Thyroid gland (tissue), 4 donors: ENCODE results near the gene CEP350. TPM values are rescaled to one million over a fixed set of nuclear protein-coding genes. Genes with fewer than 3 reads are reported as not detected.

Source experiments
- DNase-seq, 2 donors: peaks; one replicate each; pipeline ENCODE4 v3.0.0-alpha.2; 2019
- H3K27ac ChIP-seq, 3 donors: fragments of 200-600 bp; sonication (generic); 1 replicate in 2 of 3; 2 replicates in 1 of 3; pipeline ENCODE4 v1.5.1; 2016 to 2019; ENCODE audit warnings: mild to moderate bottlenecking in 1 of 3, moderate library complexity in 1 of 3
- H3K27me3 ChIP-seq: fragments of 200-600 bp; sonication (generic); one replicate; pipeline ENCODE4 v1.5.1; 2019
- H3K36me3 ChIP-seq, 2 donors: fragments of 200-600 bp; sonication (generic); one replicate each; pipeline ENCODE4 v1.5.1; 2016 to 2019
- H3K4me1 ChIP-seq, 2 donors: fragments of 200-600 bp; sonication (generic); one replicate each; pipeline ENCODE4 v1.5.1; 2017 to 2019
- H3K4me3 ChIP-seq, 3 donors: fragments of 200-600 bp; sonication (generic); replicated peaks in 1 of 3; 1 replicate in 2 of 3; 2 replicates in 1 of 3; pipeline ENCODE4 v1.5.1; 2016; ENCODE audit warnings: mild to moderate bottlenecking in 1 of 3
- H3K9me3 ChIP-seq: fragments of 200-600 bp; sonication (generic); one replicate; pipeline ENCODE4 v1.5.1; 2017
- CTCF ChIP-seq, 6 experiments: fragments of 200-600 bp in 3 of 6; fragments of 450-650 bp in 3 of 6; sonication (generic) in 3 of 6; IDR thresholded peaks; one replicate each; pipeline ENCODE4 v1.5.1; 2016 to 2019; ENCODE audit warnings: antibody characterized with exemption in 6 of 6, mild to moderate bottlenecking in 2 of 6, inconsistent platforms in 1 of 6, moderate library complexity in 1 of 6
- POLR2A ChIP-seq, 2 donors: fragments of 450-650 bp; IDR thresholded peaks; one replicate each; pipeline ENCODE4 v1.6.1; 2017; ENCODE audit warnings: antibody characterized with exemption in 2 of 2, mild to moderate bottlenecking in 2 of 2, moderate library complexity in 1 of 2
- WGBS, 2 donors: methylation state at CpG; one replicate each; pipeline ENCODE4 v1.1.5; 2017; 5-methylcytosine and 5-hydroxymethylcytosine counted together
- intact Hi-C: fragments of 100-400 bp; cut with DNase I; formaldehyde crosslinking; loops from one replicate; pipeline ENCODE4 v1.15.1; 2023
- total RNA-seq, 4 donors: library from RNA; depleted of rRNA; stranded (reverse); fragments of >200 nt; gene quantifications; one replicate each; pipeline ENCODE4 v1.2.3, GENCODE V29; 2016

CEP350 gene
- total RNA-seq, 4 donors from 2014 or later = 58.3 to 78.1 (median 65.2) TPM

GRCh38 chr1:180096584-180097325, 142.1 kb downstream of the CEP350 start:
- Histone ChIP-seq H3K4me3 (no peak overlapping the region), H3K9me3 (no peaks in the 10 kb centered on the region), H3K36me3 (peaks cover 37 to 49% of the 10 kb centered on the region in 2 donors), H3K27me3 (no peaks in the 10 kb centered on the region), H3K27ac (no peak overlapping the region), H3K4me1 (no peaks in the 10 kb centered on the region)
- no peak for TF ChIP-seq POLR2A (IDR thresholded peaks at IDR 0.05)
- TF ChIP-seq CTCF (IDR thresholded peaks at IDR 0.05) = no peak
- intact Hi-C loops = no loop called here
- no peak for DNase-seq
- 94 to 96% methylated on average over 4 of the region's 4 CpGs for WGBS, 2 donors

- no peak overlapping the region for H3K27ac ChIP-seq
- H3K27me3 ChIP-seq = no peaks in the 10 kb centered on the region
- H3K36me3 ChIP-seq = peaks cover 37 to 48% of the 10 kb centered on the region in 2 donors
- intact Hi-C loops = no loop called here
- WGBS, 2 donors = 95 to 97% methylated on average over 2 of the region's 2 CpGs
- no peaks in the 10 kb centered on the region for H3K9me3 ChIP-seq
- H3K4me3 ChIP-seq = no peak overlapping the region
- TF ChIP-seq POLR2A (IDR thresholded peaks at IDR 0.05) (no peak), CTCF (IDR thresholded peaks at IDR 0.05) (no peak)
- no peaks in the 10 kb centered on the region for H3K4me1 ChIP-seq
- no peak for DNase-seq
These were observed 142.7 kb downstream of the CEP350 start for GRCh38 chr1:180097326-180097605.

GRCh38 chr1:180101411-180101810, 146.8 kb downstream of the CEP350 start:
- Histone ChIP-seq H3K4me3 (no peak overlapping the region), H3K4me1 (no peaks in the 10 kb centered on the region), H3K27me3 (no peaks in the 10 kb centered on the region), H3K27ac (no peak overlapping the region), H3K36me3 (peaks cover 12 to 36% of the 10 kb centered on the region in 2 donors), H3K9me3 (no peaks in the 10 kb centered on the region)
- no peak for TF ChIP-seq CTCF (IDR thresholded peaks at IDR 0.05)
- TF ChIP-seq POLR2A (IDR thresholded peaks at IDR 0.05) = no peak
- DNase-seq = no peak
- intact Hi-C loops = no loop called here
- 94% methylated on average over 1 of the region's 1 CpG for WGBS, 2 donors

GRCh38 chr1:180103819-180104218, 149.2 kb downstream of the CEP350 start:
- H3K36me3 ChIP-seq = peaks cover 6 to 22% of the 10 kb centered on the region in 2 donors
- TF ChIP-seq CTCF (IDR thresholded peaks at IDR 0.05) = no peak
- TF ChIP-seq POLR2A (IDR thresholded peaks at IDR 0.05) = no peak
- intact Hi-C loops = no loop called here

GRCh38 chr1:180112091-180112490, 157.5 kb downstream of the CEP350 start:
- Histone ChIP-seq H3K27me3 (no peaks in the 10 kb centered on the region), H3K36me3 (peaks cover 19 to 23% of the 10 kb centered on the region in 2 donors), H3K4me3 (no peak overlapping the region), H3K27ac (no peak overlapping the region), H3K4me1 (no peaks in the 10 kb centered on the region), H3K9me3 (no peaks in the 10 kb centered on the region)
- intact Hi-C loops = no loop called here
- WGBS, 2 donors = 95 to 96% methylated on average over 2 of the region's 2 CpGs
- DNase-seq = no peak
- TF ChIP-seq POLR2A (IDR thresholded peaks at IDR 0.05) = no peak
- TF ChIP-seq CTCF (IDR thresholded peaks at IDR 0.05) = no peak

More at GRCh38 chr1:180103819-180104218, 149.2 kb downstream of the CEP350 start:
- no peak overlapping the region for H3K4me3 ChIP-seq
- DNase-seq = no peak
- H3K27ac ChIP-seq = no peak overlapping the region
- H3K9me3 ChIP-seq = no peaks in the 10 kb centered on the region
- 95 to 96% methylated on average over 1 of the region's 1 CpG for WGBS, 2 donors
- H3K27me3 ChIP-seq = no peaks in the 10 kb centered on the region
- no peaks in the 10 kb centered on the region for H3K4me1 ChIP-seq
